ENCODE results near the gene KSR1.
"Not testable (repeated sequence)": the region's sequence is repeated elsewhere in the genome, so short reads cannot be mapped to it uniquely, and the experiment has no call there.

KSR1 gene

GRCh38 chr17:27665549-27665948 lies 209.3 kb downstream of the KSR1 start:
- Histone ChIP-seq H3K9ac (ENCODE audit: low read length in 5 of 5) (no peak overlapping the region), H3K36me3 (ENCODE audit: control insufficient read depth in 5 of 5, insufficient read depth in 5 of 5, low read length in 5 of 5) (no peaks in the 10 kb centered on the region), H3K4me1 (ENCODE audit: control insufficient read depth in 5 of 5, insufficient read depth in 5 of 5, low read length in 5 of 5) (peaks cover 0 to 11% (median 0%) of the 10 kb centered on the region in 5 donors), H3K4me3 (ENCODE audit: low read depth in 1 of 5, low read length in 5 of 5) (no peak overlapping the region), H3K9me3 (ENCODE audit: control insufficient read depth in 5 of 5, low read length in 5 of 5) (no peaks in the 10 kb centered on the region), H3K27me3 (ENCODE audit: control insufficient read depth in 5 of 5, insufficient read depth in 4 of 5, low read length in 5 of 5) (no peaks in the 10 kb centered on the region), H3K27ac (ENCODE audit: low read depth, low read length) (no peak overlapping the region)

- not testable (repeated sequence) for H3K9ac ChIP-seq (ENCODE audit: low read length in 5 of 5); H3K27me3 ChIP-seq (ENCODE audit: control insufficient read depth in 5 of 5, insufficient read depth in 4 of 5, low read length in 5 of 5); H3K9me3 ChIP-seq (ENCODE audit: control insufficient read depth in 5 of 5, low read length in 5 of 5); H3K27ac ChIP-seq (ENCODE audit: low read depth, low read length); H3K4me3 ChIP-seq (ENCODE audit: low read depth in 1 of 5, low read length in 5 of 5); H3K36me3 ChIP-seq (ENCODE audit: control insufficient read depth in 5 of 5, insufficient read depth in 5 of 5, low read length in 5 of 5)
- H3K4me1 ChIP-seq (ENCODE audit: control insufficient read depth in 5 of 5, insufficient read depth in 5 of 5, low read length in 5 of 5), result peaks cover 0 to 11% (median 0%) of the 10 kb centered on the region in 5 donors
Measured at GRCh38 chr17:27666270-27666669, 210.0 kb downstream of the KSR1 start.

- peaks cover 0 to 11% (median 0%) of the 10 kb centered on the region in 5 donors for H3K4me1 ChIP-seq (ENCODE audit: control insufficient read depth in 5 of 5, insufficient read depth in 5 of 5, low read length in 5 of 5)
- H3K9me3 ChIP-seq (ENCODE audit: control insufficient read depth in 5 of 5, low read length in 5 of 5), result no peaks in the 10 kb centered on the region
- H3K27me3 ChIP-seq (ENCODE audit: control insufficient read depth in 5 of 5, insufficient read depth in 4 of 5, low read length in 5 of 5), result no peaks in the 10 kb centered on the region
- no peaks in the 10 kb centered on the region for H3K36me3 ChIP-seq (ENCODE audit: control insufficient read depth in 5 of 5, insufficient read depth in 5 of 5, low read length in 5 of 5)
- H3K27ac ChIP-seq (ENCODE audit: low read depth, low read length), result no peak overlapping the region
- H3K4me3 ChIP-seq (ENCODE audit: low read depth in 1 of 5, low read length in 5 of 5), result no peak overlapping the region
- no peak overlapping the region for H3K9ac ChIP-seq (ENCODE audit: low read length in 5 of 5)
Measured at GRCh38 chr17:27666831-27667560, 210.7 kb downstream of the KSR1 start.

GRCh38 chr17:27667656-27668487 lies 211.6 kb downstream of the KSR1 start:
- Histone ChIP-seq H3K27me3 (ENCODE audit: control insufficient read depth in 5 of 5, insufficient read depth in 4 of 5, low read length in 5 of 5) (no peaks in the 10 kb centered on the region), H3K4me3 (ENCODE audit: low read depth in 1 of 5, low read length in 5 of 5) (no peak overlapping the region), H3K9ac (ENCODE audit: low read length in 5 of 5) (no peak overlapping the region), H3K4me1 (ENCODE audit: control insufficient read depth in 5 of 5, insufficient read depth in 5 of 5, low read length in 5 of 5) (peaks cover 0 to 11% (median 0%) of the 10 kb centered on the region in 5 donors), H3K36me3 (ENCODE audit: control insufficient read depth in 5 of 5, insufficient read depth in 5 of 5, low read length in 5 of 5) (no peaks in the 10 kb centered on the region), H3K27ac (ENCODE audit: low read depth, low read length) (no peak overlapping the region), H3K9me3 (ENCODE audit: control insufficient read depth in 5 of 5, low read length in 5 of 5) (no peaks in the 10 kb centered on the region)

GRCh38 chr17:27668488-27668823 lies 212.2 kb downstream of the KSR1 start:
- peaks cover 0 to 11% (median 0%) of the 10 kb centered on the region in 5 donors for H3K4me1 ChIP-seq (ENCODE audit: control insufficient read depth in 5 of 5, insufficient read depth in 5 of 5, low read length in 5 of 5)
- no peaks in the 10 kb centered on the region for H3K9me3 ChIP-seq (ENCODE audit: control insufficient read depth in 5 of 5, low read length in 5 of 5)
- H3K36me3 ChIP-seq (ENCODE audit: control insufficient read depth in 5 of 5, insufficient read depth in 5 of 5, low read length in 5 of 5), result no peaks in the 10 kb centered on the region
- no peak overlapping the region for H3K9ac ChIP-seq (ENCODE audit: low read length in 5 of 5)
- H3K4me3 ChIP-seq (ENCODE audit: low read depth in 1 of 5, low read length in 5 of 5), result no peak overlapping the region
- H3K27ac ChIP-seq (ENCODE audit: low read depth, low read length), result no peak overlapping the region
- no peaks in the 10 kb centered on the region for H3K27me3 ChIP-seq (ENCODE audit: control insufficient read depth in 5 of 5, insufficient read depth in 4 of 5, low read length in 5 of 5)

GRCh38 chr17:27669136-27669535 lies 212.9 kb downstream of the KSR1 start:
- Histone ChIP-seq H3K9me3 (ENCODE audit: control insufficient read depth in 5 of 5, low read length in 5 of 5) (no peaks in the 10 kb centered on the region), H3K9ac (ENCODE audit: low read length in 5 of 5) (no peak overlapping the region), H3K27ac (ENCODE audit: low read depth, low read length) (no peak overlapping the region), H3K36me3 (ENCODE audit: control insufficient read depth in 5 of 5, insufficient read depth in 5 of 5, low read length in 5 of 5) (no peaks in the 10 kb centered on the region), H3K4me1 (ENCODE audit: control insufficient read depth in 5 of 5, insufficient read depth in 5 of 5, low read length in 5 of 5) (peaks cover 0 to 11% (median 0%) of the 10 kb centered on the region in 5 donors), H3K4me3 (ENCODE audit: low read depth in 1 of 5, low read length in 5 of 5) (no peak overlapping the region), H3K27me3 (ENCODE audit: control insufficient read depth in 5 of 5, insufficient read depth in 4 of 5, low read length in 5 of 5) (no peaks in the 10 kb centered on the region)

GRCh38 chr17:27669850-27670249 lies 213.6 kb downstream of the KSR1 start:
- H3K4me3 ChIP-seq (ENCODE audit: low read depth in 1 of 5, low read length in 5 of 5), result no peak overlapping the region
- no peaks in the 10 kb centered on the region for H3K36me3 ChIP-seq (ENCODE audit: control insufficient read depth in 5 of 5, insufficient read depth in 5 of 5, low read length in 5 of 5)
- H3K27ac ChIP-seq (ENCODE audit: low read depth, low read length), result no peak overlapping the region
- no peaks in the 10 kb centered on the region for H3K27me3 ChIP-seq (ENCODE audit: control insufficient read depth in 5 of 5, insufficient read depth in 4 of 5, low read length in 5 of 5)
- H3K9ac ChIP-seq (ENCODE audit: low read length in 5 of 5), result no peak overlapping the region
- no peaks in the 10 kb centered on the region for H3K9me3 ChIP-seq (ENCODE audit: control insufficient read depth in 5 of 5, low read length in 5 of 5)
- H3K4me1 ChIP-seq (ENCODE audit: control insufficient read depth in 5 of 5, insufficient read depth in 5 of 5, low read length in 5 of 5), result peaks cover 0 to 11% (median 0%) of the 10 kb centered on the region in 5 donors

- no peak overlapping the region for H3K27ac ChIP-seq (ENCODE audit: low read depth, low read length)
- peaks cover 0 to 11% (median 0%) of the 10 kb centered on the region in 5 donors for H3K4me1 ChIP-seq (ENCODE audit: control insufficient read depth in 5 of 5, insufficient read depth in 5 of 5, low read length in 5 of 5)
- no peaks in the 10 kb centered on the region for H3K27me3 ChIP-seq (ENCODE audit: control insufficient read depth in 5 of 5, insufficient read depth in 4 of 5, low read length in 5 of 5)
- no peak overlapping the region for H3K4me3 ChIP-seq (ENCODE audit: low read depth in 1 of 5, low read length in 5 of 5)
- no peaks in the 10 kb centered on the region for H3K9me3 ChIP-seq (ENCODE audit: control insufficient read depth in 5 of 5, low read length in 5 of 5)
- H3K36me3 ChIP-seq (ENCODE audit: control insufficient read depth in 5 of 5, insufficient read depth in 5 of 5, low read length in 5 of 5), result no peaks in the 10 kb centered on the region
- H3K9ac ChIP-seq (ENCODE audit: low read length in 5 of 5), result no peak overlapping the region
Measured at GRCh38 chr17:27670791-27671590, 214.7 kb downstream of the KSR1 start.

- no peak overlapping the region for H3K27ac ChIP-seq (ENCODE audit: low read depth, low read length)
- H3K36me3 ChIP-seq (ENCODE audit: control insufficient read depth in 5 of 5, insufficient read depth in 5 of 5, low read length in 5 of 5), result no peaks in the 10 kb centered on the region
- peaks cover 0 to 4% (median 0%) of the 10 kb centered on the region in 5 donors for H3K27me3 ChIP-seq (ENCODE audit: control insufficient read depth in 5 of 5, insufficient read depth in 4 of 5, low read length in 5 of 5)
- peaks cover 0 to 11% (median 0%) of the 10 kb centered on the region in 5 donors for H3K4me1 ChIP-seq (ENCODE audit: control insufficient read depth in 5 of 5, insufficient read depth in 5 of 5, low read length in 5 of 5)
- no peak overlapping the region for H3K4me3 ChIP-seq (ENCODE audit: low read depth in 1 of 5, low read length in 5 of 5)
- H3K9me3 ChIP-seq (ENCODE audit: control insufficient read depth in 5 of 5, low read length in 5 of 5), result no peaks in the 10 kb centered on the region
- H3K9ac ChIP-seq (ENCODE audit: low read length in 5 of 5), result no peak overlapping the region
Measured at GRCh38 chr17:27671591-27671910, 215.3 kb downstream of the KSR1 start.

Measured in subcutaneous abdominal adipose tissue (tissue), 5 donors.